Posterior vena cava (tissue), 2 donors: ENCODE measurements around the gene CACNA1B. TPM values are rescaled to one million over a fixed set of nuclear protein-coding genes. Genes with fewer than 3 reads are reported as not detected.
"Not testable (repeated sequence)": the region's sequence is repeated elsewhere in the genome, so short reads cannot be mapped to it uniquely, and the experiment has no call there.

Experiments
- DNase-seq: peaks from one replicate; pipeline ENCODE4 v3.0.0-alpha.2; 2020; ENCODE audit warnings: low spot score
- intact Hi-C, 2 donors: fragments of 100-400 bp; cut with DNase I; formaldehyde crosslinking; loops; one replicate each; pipeline versions ENCODE4 v1.14.1 to v1.14.2; 2022 to 2023
- long read RNA-seq, 2 donors: library from polyadenylated mRNA; unstranded; transcript quantifications; one replicate each; pipeline ENCODE4 v2.0.0, GENCODE V29; 2020 to 2021
- total RNA-seq, 2 donors: library from RNA; stranded (reverse); fragmentation: NEBNext Ultra II Directional; extraction: Animal tissue kit (Norgen Biotek cat#: 25700); gene quantifications; one replicate each; pipeline ENCODE4 v1.2.1, GENCODE V29; 2021
- donor health status: DM: yes; HTN: yes; CAD: no.
- donor health status: DM: yes; HTN: yes; CAD: no.

CACNA1B gene
- total RNA-seq, result under 1 TPM; 0.09 to 0.10 TPM
- long read RNA-seq, donor 1, result 0 reads
- long read RNA-seq, donor 2, result 0 reads

- intact Hi-C loops, DNase-seq: not testable (repeated sequence)
Observed at GRCh38 chr9:137877506-137878122, at the start of gene CACNA1B. TSS of gene CACNA1B (plus strand) at chr9:137877782. CDS start at chr9:137877934, 152 bp downstream.

DNA sequence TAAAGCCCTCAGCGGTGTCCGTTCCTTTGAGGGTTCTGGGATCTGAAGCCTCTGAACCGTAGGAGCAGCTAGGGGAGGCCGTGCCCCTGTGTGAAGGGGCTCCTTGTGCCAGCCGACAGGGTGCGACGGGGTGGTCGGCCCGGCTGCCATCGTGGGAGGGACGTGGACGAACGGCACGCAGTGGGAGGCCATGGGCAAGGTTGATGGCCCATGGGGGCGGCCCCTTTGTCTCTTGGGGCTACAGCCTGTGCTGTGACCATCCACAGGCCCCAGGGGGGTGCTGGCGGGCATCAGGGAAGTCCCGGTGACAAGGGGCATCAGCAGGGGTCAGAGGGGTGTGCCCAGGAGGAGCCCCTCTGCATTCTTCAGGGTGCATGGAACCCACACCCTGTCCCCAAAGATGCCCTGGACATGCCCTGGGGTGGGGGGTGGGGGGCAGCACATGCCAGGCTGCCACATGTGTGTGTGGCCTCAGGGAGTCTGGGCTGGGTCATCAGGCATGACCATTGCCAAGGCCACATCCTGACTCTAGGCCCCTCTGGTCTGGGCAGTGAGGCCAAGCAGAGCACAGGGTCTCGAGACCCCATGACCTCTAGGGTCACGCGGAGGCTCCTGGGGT lies 49.6 kb upstream of the CACNA1B start:
- intact Hi-C loops, result no loop called here
- DNase-seq, result no peak

DNA sequence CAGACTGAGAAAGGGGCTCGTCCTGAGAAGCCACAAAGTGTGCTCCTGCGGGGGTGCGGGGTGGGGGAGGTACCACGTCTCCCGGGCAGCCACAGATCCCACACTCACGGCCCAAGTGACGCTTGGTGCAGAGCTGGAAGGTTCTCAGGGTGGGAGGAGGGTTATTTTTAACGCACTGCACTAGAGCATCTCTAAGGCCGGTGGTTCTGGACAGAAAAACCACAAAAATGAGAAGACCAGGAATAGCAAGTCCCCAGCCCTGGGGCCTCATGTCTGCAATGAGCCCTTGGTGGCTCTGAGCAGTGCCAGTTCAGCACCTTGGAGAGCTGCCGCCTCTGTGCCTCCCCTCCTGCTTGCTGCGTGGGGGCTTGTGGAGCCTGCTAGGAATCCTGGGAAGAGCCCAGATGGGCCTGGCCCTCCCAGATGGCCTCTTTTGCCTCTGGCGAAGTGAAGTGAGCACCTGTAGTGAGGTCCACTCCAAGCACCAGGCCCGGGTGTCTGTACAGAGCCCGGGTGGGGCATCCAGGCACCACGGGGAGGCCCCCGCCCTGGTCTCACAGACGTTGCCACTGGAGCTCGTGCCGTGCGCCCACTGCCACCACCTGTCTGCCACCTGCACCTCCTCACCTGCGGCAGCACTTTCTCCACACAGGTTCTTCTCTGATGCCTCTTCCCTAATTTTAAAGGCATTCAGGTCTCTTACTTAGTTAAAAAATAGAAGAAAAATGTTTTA lies 48.9 kb upstream of the CACNA1B start:
- DNase-seq, result no peak
- intact Hi-C loops, result no loop called here

GRCh38 chr9:137829260-137829996 lies 48.2 kb upstream of the CACNA1B start:
- no peak for DNase-seq
- intact Hi-C loops, result no loop called here

- DNase-seq, result no peak
- intact Hi-C loops, result no loop called here
Observed at GRCh38 chr9:137832191-137832700, 45.3 kb upstream of the CACNA1B start.

DNA sequence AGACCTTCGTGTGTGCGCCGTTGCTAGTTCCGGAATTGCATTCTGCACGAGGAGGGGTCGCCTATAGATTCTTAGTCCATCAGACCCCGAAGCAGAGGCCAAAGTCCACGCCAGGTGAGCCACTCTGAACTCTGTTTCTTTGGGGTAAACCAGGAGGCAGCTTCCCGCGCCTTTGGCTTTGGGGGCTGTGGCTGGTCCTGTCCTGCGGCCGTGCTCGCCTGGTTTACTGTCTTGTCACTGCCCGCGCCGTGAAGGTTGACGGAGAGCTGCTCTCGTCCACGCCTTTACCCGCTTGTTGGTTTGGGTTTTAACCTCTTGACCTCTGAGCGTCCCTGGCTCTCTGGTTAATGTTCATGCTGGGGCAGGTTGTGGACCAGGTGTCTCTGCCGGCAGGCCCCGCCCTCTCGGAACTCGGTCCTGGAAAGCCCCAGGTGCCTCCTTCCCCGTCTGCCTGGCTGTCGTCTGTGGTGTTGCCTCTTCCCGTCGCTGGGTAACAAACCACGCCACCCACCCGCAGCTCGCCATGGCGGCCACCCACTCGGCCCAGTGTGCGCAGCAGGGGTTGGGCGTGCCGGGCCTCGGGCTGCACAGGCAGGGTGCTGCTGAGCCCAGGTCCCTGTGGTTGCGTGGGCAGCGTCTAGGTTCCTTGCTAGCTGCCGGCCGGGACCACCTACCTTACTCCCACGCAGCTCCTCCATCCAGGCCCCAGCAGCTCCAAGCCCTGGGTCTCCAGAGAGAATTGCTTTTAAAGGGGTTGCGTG lies 44.6 kb upstream of the CACNA1B start:
- intact Hi-C loops, result no loop called here
- DNase-seq, result no peak

- no peak for DNase-seq
- intact Hi-C loops, result no loop called here
Observed at GRCh38 chr9:137833721-137834613, 43.6 kb upstream of the CACNA1B start.

DNA sequence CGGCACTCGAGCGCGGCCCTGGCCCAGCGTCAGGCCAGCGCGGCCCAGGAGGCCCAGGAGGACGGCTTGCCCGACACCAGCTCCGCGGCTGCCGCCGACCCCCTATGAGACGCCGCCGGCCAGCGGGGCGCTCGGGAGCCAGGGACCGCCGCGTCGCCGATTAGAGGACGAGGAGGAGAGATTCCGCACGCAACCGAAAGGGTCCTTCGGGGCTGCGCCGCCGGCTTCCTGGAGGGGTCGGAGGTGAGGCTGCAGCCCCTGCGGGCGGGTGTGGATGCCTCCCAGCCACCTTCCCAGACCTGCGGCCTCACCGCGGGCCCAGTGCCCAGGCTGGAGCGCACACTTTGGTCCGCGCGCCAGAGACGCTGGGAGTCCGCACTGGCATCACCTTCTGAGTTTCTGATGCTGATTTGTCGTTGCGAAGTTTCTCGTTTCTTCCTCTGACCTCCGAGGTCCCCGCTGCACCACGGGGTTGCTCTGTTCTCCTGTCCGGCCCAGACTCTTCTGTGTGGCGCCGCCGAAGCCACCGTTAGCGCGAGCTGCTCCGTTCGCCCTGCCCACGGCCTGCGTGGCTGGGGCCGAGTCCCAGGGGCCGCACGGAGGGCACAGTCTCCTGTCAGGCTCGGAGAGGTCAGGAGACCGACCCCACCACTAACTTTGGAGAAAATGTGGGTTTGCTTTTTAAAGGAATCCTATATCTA lies 42.6 kb upstream of the CACNA1B start:
- intact Hi-C loops, result no loop called here
- peak; percentile 77 for DNase-seq

DNA sequence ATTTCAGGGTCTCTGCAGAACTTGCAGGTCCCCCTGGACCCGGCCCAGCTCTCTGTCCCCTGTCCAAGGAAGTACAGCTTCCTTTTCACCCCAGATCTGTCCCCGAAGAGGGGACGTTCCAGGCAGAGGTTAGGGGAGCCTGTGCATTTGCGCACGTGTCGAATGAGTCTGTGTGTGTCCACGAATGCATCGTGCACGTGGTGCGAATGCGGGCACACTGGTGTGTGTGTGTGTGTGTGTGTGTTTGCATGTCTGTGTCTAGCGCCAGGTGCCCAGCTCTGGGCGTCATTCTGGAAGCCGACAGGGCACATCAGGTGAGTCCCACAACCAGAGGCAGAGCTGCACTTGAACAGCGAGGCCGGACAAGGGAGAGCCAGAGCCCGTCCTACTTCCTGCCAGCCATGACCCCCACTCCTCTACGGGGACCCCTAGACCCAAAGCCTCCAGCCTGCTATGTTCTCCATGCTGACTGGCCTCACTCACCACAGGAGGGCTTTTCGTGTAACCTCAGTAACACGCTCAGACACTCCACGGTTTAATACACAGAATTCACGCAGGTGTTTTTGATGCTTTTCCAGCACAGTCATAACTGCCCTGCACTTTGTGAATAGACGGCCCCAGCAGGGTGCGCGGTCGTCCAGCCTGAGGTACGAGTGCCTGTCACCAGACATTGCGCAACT lies 41.3 kb upstream of the CACNA1B start:
- no peak for DNase-seq
- intact Hi-C loops, result no loop called here

DNA sequence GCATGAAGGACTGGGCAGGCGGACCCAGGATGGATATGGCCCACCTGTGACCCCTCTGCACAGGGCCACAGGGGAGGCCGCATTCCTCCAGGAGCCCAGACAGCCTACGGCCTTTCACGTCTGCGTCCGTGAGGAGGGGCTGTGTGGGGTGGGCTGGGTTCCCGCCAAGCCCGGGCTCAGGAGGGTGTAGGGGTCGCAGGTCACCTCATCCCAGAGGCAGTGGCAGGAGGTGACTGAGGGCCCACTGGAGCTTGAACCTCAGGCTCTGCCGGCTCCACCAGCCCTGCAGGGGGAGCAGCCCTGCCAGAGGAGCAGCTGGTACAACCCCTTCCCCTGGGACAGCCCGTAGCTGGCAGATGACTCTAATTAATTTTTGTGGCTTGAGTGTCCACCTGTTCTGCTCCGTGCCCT lies 40.7 kb upstream of the CACNA1B start:
- intact Hi-C loops, result no loop called here
- no peak for DNase-seq

- intact Hi-C loops, result no loop called here
- no peak for DNase-seq
Observed at GRCh38 chr9:137837345-137838278, 40.0 kb upstream of the CACNA1B start.

DNA sequence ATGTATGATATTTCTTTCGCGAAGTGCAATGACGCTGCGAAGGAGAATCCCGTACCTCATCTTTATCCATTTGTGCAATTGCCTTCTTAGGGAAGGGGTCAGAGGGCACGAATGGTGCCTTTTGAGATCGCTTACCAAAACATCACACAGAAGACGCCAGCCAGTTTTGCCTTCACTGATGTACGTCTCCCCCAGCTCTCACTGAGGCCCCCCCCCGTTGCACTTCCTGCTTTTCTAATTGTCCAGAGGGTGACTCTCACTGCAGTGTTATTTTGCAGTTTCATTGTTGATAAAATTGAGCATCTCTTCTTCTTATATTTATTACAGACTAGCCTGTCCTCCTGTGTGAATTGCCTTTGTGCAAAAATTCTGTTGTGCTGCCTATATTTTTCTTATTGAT lies 39.0 kb upstream of the CACNA1B start:
- DNase-seq, result no peak
- intact Hi-C loops, result no loop called here

DNA sequence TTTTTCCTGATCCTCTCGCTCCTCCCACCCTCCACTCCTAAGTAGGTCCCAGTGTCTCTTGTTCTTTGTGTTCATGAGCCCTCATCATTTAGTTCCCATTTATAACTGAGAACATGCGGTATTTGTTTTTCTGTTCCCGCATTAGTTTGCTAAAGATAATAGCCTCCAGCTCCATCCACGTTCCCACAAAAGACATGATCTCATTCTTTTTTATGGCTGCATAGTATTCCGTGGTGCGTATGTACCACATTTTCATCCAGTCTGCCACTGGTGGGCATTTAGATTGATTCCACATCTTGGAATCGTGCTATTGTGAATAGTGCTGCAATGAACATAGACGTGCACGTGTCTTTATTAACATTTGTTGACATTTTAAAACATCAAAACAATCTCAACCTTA lies 34.2 kb upstream of the CACNA1B start:
- DNase-seq, result no peak
- intact Hi-C loops, result no loop called here

- DNase-seq, result no peak
- intact Hi-C loops, result no loop called here
Observed at GRCh38 chr9:137851516-137852267, 25.9 kb upstream of the CACNA1B start.

DNA sequence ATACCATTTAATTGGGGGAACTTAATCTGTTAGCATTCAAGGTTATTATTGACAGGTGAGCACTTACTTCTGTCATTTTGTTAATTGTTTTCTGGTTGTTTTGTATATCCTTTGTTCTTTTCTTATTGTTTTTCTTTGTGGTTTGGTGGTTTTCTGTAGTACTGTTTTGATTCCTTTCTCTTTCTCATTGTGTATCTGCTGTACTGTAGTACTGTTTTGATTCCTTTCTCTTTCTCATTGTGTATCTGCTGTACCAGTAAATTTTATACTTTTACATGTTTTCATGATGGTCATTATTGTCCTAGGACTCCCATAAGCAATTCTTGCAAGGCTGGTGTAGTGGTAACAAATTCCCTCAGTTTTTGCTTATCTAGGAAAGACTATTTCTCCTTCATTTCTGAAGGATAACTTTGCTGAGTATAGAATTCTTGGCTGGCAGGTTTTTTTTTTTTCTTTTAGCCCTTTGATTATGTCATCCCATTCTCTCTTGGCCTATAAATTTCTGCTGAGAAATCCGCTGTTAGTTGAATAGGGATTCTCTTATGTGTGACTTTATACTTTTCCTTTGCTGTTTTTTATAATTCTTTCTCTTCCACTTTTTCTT lies 24.1 kb upstream of the CACNA1B start:
- no peak for DNase-seq
- intact Hi-C loops, result no loop called here
